NCI-H2029 treated with DMSO at 0.1 percent for 48 hours (cell line): Measurements from ENCODE around the gene KRTAP4-8.
"Not testable (repeated sequence)": the region's sequence is repeated elsewhere in the genome, so short reads cannot be mapped to it uniquely, and the experiment has no call there.

Experiments
- DNase-seq: peaks from one replicate; lab custom pipeline; 2025; lab: John Stamatoyannopoulos, UW

KRTAP4-8 gene

GRCh38 chr17:41065016-41065689 is 32.8 kb downstream of the KRTAP4-8 start:
- not testable (repeated sequence) for DNase-seq

- DNase-seq = no peak
Measured at GRCh38 chr17:41064301-41064700, 33.6 kb downstream of the KRTAP4-8 start.

GRCh38 chr17:41063449-41063848 is 34.5 kb downstream of the KRTAP4-8 start:
- no peak for DNase-seq

DNA sequence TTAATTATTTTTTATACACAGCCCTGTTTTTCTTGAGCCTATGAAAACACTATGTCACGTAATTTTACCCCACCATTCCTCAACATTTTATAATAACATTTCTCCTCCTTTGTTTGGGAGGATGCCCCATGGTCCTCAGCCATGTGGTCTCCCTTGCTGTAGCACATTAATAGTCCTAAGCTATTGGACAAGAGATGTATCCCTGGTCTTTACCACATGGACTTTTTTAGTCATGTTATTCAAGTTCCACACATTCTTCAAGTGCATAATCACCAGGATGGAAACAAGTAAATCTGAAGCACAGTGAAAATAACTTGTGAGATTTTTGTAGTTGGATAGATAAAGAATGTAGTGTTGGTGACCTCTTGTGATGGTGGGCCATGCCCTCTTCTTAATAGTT is 36.0 kb downstream of the KRTAP4-8 start:
- DNase-seq = no peak

DNA sequence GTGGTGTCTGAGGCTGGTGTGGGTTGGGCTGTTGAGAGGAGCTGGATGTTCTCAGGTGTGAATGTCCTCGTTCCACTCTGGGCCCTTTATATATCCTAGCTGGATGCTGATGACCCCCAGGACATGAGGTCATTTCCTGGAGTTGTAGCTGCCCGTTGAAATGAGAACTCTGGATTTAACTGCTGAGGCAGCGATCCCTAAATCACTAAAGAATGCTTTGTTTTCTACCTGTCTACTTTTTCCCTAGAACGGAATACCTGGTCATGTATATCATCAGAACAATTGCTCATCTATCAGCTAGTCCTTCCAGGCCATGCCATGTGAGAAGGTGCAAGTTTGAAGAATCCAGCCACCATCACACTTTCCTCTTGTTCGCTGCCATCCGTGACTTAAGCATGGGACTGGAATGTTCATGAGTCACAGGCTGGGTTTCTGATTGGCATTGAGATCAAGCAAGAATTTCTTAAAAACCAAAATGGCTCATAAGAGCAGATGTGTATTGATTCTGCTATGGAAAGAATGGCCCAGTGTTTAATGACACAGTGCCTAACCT is 37.8 kb downstream of the KRTAP4-8 start, which contains the start of gene KRTAP2-3:
Gene KRTAP2-3 (minus strand): TSS at position 63 of the 553 bp plus-strand sequence. CDS start 64 bp downstream, outside the sequence.
- no peak for DNase-seq

- DNase-seq = not testable (repeated sequence)
Measured at GRCh38 chr17:41059276-41060051, 38.5 kb downstream of the KRTAP4-8 start.

DNA sequence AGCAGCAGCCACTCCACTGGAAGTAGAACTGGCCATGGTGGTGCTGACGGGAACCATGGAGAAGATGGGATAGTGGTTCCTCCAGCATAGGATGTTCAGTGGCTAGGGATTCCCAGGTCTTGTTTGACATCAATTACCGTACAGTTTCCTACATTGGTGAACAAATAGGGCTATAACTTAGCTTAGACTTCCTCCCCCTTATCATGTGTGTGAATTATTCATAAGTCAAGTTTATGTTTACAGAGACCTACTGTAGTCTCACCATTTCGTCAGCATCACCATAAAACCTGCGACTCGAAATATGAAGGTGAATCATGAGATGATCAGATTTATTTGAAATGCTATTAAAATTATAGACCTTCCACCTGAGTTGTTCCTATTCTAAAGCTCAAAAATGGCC is 39.2 kb downstream of the KRTAP4-8 start:
- DNase-seq = no peak

DNA sequence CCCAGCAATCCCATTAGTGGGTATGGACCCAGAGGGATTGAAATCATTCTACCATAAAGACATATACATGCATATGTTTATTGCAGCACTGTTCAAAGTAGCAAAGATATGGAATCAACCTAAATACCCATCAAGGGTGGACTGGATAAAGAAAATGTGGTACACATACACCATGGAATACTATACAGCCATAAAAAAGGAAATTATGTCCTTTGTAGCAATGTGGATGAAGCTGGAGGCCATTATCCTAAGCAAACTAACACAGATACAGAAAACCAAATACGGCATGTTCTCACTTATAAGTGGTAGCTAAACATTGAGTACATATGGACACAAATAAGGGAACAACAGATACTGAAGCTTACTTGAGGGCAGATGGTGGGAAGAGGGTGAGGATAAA is 40.4 kb downstream of the KRTAP4-8 start:
- no peak for DNase-seq

DNA sequence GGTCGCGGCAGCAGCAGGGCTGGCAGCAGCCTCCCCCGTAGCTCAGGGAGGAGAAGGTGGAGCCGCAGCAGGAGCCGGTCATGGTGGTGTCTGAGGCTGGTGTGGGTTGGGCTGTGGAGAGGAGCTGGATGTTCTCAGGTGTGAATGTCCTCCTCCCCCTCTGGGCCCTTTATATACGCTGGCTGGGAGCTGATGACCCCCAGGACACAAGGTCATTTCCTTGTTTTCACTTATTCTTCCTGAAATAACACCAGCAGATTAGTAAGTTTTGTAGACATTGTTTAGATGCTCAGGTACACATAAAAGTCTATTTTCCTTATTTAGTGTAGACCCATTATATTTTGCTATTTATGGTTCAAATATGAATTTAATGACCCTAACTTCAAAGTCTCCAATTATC is 42.8 kb downstream of the KRTAP4-8 start, which contains the start of gene KRTAP2-2:
Gene KRTAP2-2 (minus strand): TSS at position 101 of the 400 bp plus-strand sequence. CDS start 19 bp downstream, at position 82.
- not testable (repeated sequence) for DNase-seq

DNA sequence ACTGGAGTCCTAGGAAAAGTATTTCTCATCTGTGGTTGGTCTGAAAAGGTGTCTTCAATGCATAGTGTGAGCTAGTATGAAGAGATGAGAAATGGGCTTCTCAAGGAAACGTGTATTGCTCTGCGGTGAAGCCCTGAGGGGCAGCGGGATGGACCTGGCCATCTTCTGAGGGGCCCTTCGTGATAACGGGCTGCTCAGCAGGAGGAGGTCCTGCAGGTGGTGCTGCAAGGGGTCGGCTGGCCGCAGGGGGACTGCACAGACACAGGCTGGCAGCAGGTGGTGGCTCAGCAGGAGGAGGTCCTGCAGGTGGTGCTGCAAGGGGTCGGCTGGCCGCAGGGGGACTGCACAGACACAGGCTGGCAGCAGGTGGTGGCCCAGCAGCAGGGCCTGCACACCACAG is 43.4 kb downstream of the KRTAP4-8 start:
- not testable (repeated sequence) for DNase-seq

- no peak for DNase-seq
Measured at GRCh38 chr17:41054025-41054424, 43.9 kb downstream of the KRTAP4-8 start.

GRCh38 chr17:41052566-41052965 is 45.4 kb downstream of the KRTAP4-8 start:
- DNase-seq = no peak

GRCh38 chr17:41049110-41049509 is 48.8 kb downstream of the KRTAP4-8 start:
- no peak for DNase-seq

GRCh38 chr17:41048441-41048840 is 49.5 kb downstream of the KRTAP4-8 start:
- no peak for DNase-seq
